ENCODE results near the gene CEP70.
A peak's percentile ranks its signal among the peaks of the same experiment; 100 is the strongest.
"Not testable (repeated sequence)": the region's sequence is repeated elsewhere in the genome, so short reads cannot be mapped to it uniquely, and the experiment has no call there.

Gene CEP70

GRCh38 chr3:138513090-138513843 lies 80.8 kb downstream of the CEP70 start:
- DNase-seq (ENCODE audit: low read depth in 3 of 3): no peak

- no peak for DNase-seq (ENCODE audit: low read depth in 3 of 3)
Observed at GRCh38 chr3:138511945-138512344, 82.1 kb downstream of the CEP70 start.

GRCh38 chr3:138509586-138509985 lies 84.5 kb downstream of the CEP70 start:
- no peak for DNase-seq (ENCODE audit: low read depth in 3 of 3)

- no peak for DNase-seq (ENCODE audit: low read depth in 3 of 3)
Observed at GRCh38 chr3:138507524-138507923, 86.5 kb downstream of the CEP70 start.

GRCh38 chr3:138498991-138499390 lies 95.1 kb downstream of the CEP70 start:
- no peak for DNase-seq (ENCODE audit: low read depth in 3 of 3)

GRCh38 chr3:138497851-138498250 lies 96.2 kb downstream of the CEP70 start:
- DNase-seq (ENCODE audit: low read depth in 3 of 3): no peak

- no peak for DNase-seq (ENCODE audit: low read depth in 3 of 3)
Observed at GRCh38 chr3:138497021-138497420, 97.0 kb downstream of the CEP70 start.

- DNase-seq (ENCODE audit: low read depth in 3 of 3): no peak
Observed at GRCh38 chr3:138496436-138496835, 97.6 kb downstream of the CEP70 start.

GRCh38 chr3:138495638-138496037 lies 98.4 kb downstream of the CEP70 start:
- not testable (repeated sequence) for DNase-seq (ENCODE audit: low read depth in 3 of 3)

- no peak for DNase-seq (ENCODE audit: low read depth in 3 of 3)
Observed at GRCh38 chr3:138494607-138494929, 99.5 kb downstream of the CEP70 start.

GRCh38 chr3:138493804-138494606 lies 100.1 kb downstream of the CEP70 start:
- no peak for DNase-seq (ENCODE audit: low read depth in 3 of 3)

GRCh38 chr3:138492980-138493675 lies 100.9 kb downstream of the CEP70 start:
- no peak for DNase-seq (ENCODE audit: low read depth in 3 of 3)

- DNase-seq (ENCODE audit: low read depth in 3 of 3): no peak
Observed at GRCh38 chr3:138491971-138492370, 102.1 kb downstream of the CEP70 start.

GRCh38 chr3:138486580-138486979 lies 107.5 kb downstream of the CEP70 start:
- DNase-seq (ENCODE audit: low read depth in 3 of 3): not testable (repeated sequence)

GRCh38 chr3:138484672-138485071 lies 109.4 kb downstream of the CEP70 start:
- not testable (repeated sequence) for DNase-seq (ENCODE audit: low read depth in 3 of 3)

GRCh38 chr3:138479438-138479863 lies 114.6 kb downstream of the CEP70 start:
- DNase-seq (ENCODE audit: low read depth in 3 of 3): peak in 2 of 3 donors; percentile 6 to 16

GRCh38 chr3:138477801-138478200 lies 116.3 kb downstream of the CEP70 start:
- no peak for DNase-seq (ENCODE audit: low read depth in 3 of 3)

- DNase-seq (ENCODE audit: low read depth in 3 of 3): no peak
Observed at GRCh38 chr3:138477120-138477519, 116.9 kb downstream of the CEP70 start.

- no peak for DNase-seq (ENCODE audit: low read depth in 3 of 3)
Observed at GRCh38 chr3:138476526-138476925, 117.5 kb downstream of the CEP70 start.

- DNase-seq (ENCODE audit: low read depth in 3 of 3): no peak
Observed at GRCh38 chr3:138474163-138474562, 119.9 kb downstream of the CEP70 start.

- DNase-seq (ENCODE audit: low read depth in 3 of 3): no peak
Observed at GRCh38 chr3:138473391-138473790, 120.7 kb downstream of the CEP70 start.

GRCh38 chr3:138472141-138472825 lies 121.8 kb downstream of the CEP70 start:
- DNase-seq (ENCODE audit: low read depth in 3 of 3): no peak

Measured in stimulated activated CD4-positive, alpha-beta T cell treated with anti-CD3 and anti-CD28 coated beads, TNF-alpha, amount 100 ng/mL, for 48 hours (primary cell).